ENCODE results near the gene ADAMTS12. TPM values are rescaled to one million over a fixed set of nuclear protein-coding genes. Genes with fewer than 3 reads are reported as not detected.

Gene ADAMTS12
- total and polyA plus RNA-seq, 10 of the 15 experiments (the other 5 are each of a cell fraction or from before 2014, with no cell fraction given): 0.11 to 35.8 (median 20.7) TPM

- peak; percentile 99 for TF ChIP-seq RELB (IDR thresholded peaks at IDR 0.05; ENCODE audit: low read depth)
- peak; percentile 54 for TF ChIP-seq RAD21 (IDR thresholded peaks at IDR 0.05; ENCODE audit: insufficient read depth, low read depth, low read length)
- no peak for TF ChIP-seq ZBTB40 (IDR thresholded peaks at IDR 0.05; ENCODE audit: borderline replicate concordance)
- TF ChIP-seq ATF3 (IDR thresholded peaks at IDR 0.05; ENCODE audit: borderline replicate concordance, extremely low read depth, low read depth, low read length): no peak
- TF ChIP-seq PAX5 (IDR thresholded peaks at IDR 0.05; ENCODE audit: borderline replicate concordance, low read depth, low read length): peak; percentile 98
- TF ChIP-seq ATF2 (IDR thresholded peaks at IDR 0.05; ENCODE audit: low read length): peak; percentile 99
- TF ChIP-seq HDGF (IDR thresholded peaks at IDR 0.05): no peak
- peak; percentile 57 for TF ChIP-seq PBX3 (IDR thresholded peaks at IDR 0.05; ENCODE audit: insufficient replicate concordance, low read depth, low read length)
- peak; percentile 46 for TF ChIP-seq E2F8 (IDR thresholded peaks at IDR 0.05; ENCODE audit: low read depth, partially characterized antibody)
- TF ChIP-seq ZNF207 (IDR thresholded peaks at IDR 0.05; ENCODE audit: borderline replicate concordance): no peak
- TF ChIP-seq POLR2A (IDR thresholded peaks at IDR 0.05; ENCODE audit: low read depth, low read length): no peak
- TF ChIP-seq BCL11A (IDR thresholded peaks at IDR 0.05; ENCODE audit: low read depth, low read length): peak; percentile 98
- no peak for TF ChIP-seq ELK1 (IDR thresholded peaks at IDR 0.05; ENCODE audit: low read depth, low read length)
- no peak for TF ChIP-seq SIN3A (IDR thresholded peaks at IDR 0.05; ENCODE audit: low read depth, low read length)
- peak; percentile 99 for TF ChIP-seq FOXM1 (IDR thresholded peaks at IDR 0.05; ENCODE audit: low read depth, low read length)
- peak; percentile 99 for TF ChIP-seq RUNX3 (IDR thresholded peaks at IDR 0.05; ENCODE audit: low read length)
- peak; percentile 99 for TF ChIP-seq NFIC (IDR thresholded peaks at IDR 0.05; ENCODE audit: low read depth, low read length)
Measured at GRCh38 chr5:33850100-33850594, 41.6 kb downstream of the ADAMTS12 start (continued).
